Activated CD4-positive, CD25-positive, alpha-beta regulatory T cell treated with anti-CD3 and anti-CD28 coated beads, Interleukin-2, amount 50 U/mL, for 16 hours (primary cell): ENCODE data around the gene SGK2.
"Not testable (repeated sequence)": the region's sequence is repeated elsewhere in the genome, so short reads cannot be mapped to it uniquely, and the experiment has no call there.

Experiments used
- DNase-seq: peaks from one replicate; pipeline ENCODE4 v3.0.0-alpha.2; 2020; ENCODE audit warnings: low read depth, low spot score

The SGK2 gene

GRCh38 chr20:43590392-43591303, 31.8 kb downstream of the SGK2 start, which contains the start of gene IFT52:
Gene IFT52, plus strand, starts transcription at chr20:43590937. Its CDS starts 3,762 bp downstream, at chr20:43594699.
- DNase-seq, result peak; percentile 74

- DNase-seq, result not testable (repeated sequence)
Measured at GRCh38 chr20:43601960-43602359, 43.1 kb downstream of the SGK2 start.

- DNase-seq, result no peak
Measured at GRCh38 chr20:43603124-43603523, 44.3 kb downstream of the SGK2 start.

- no peak for DNase-seq
Measured at GRCh38 chr20:43605715-43606114, 46.9 kb downstream of the SGK2 start.

- not testable (repeated sequence) for DNase-seq
Measured at GRCh38 chr20:43607278-43607677, 48.5 kb downstream of the SGK2 start.

- no peak for DNase-seq
Measured at GRCh38 chr20:43631598-43631997, 72.8 kb downstream of the SGK2 start.
